HepG2 (cell line): Measurements from ENCODE around the gene SLCO3A1. TPM values are rescaled to one million over a fixed set of nuclear protein-coding genes. Genes with fewer than 3 reads are reported as not detected.

Source experiments
- ATAC-seq: fragments of 200-7000 bp; cut with Tn5 transposase; 3 replicates; pipeline ENCODE4 v1.9.1; 2020; ENCODE audit warnings: mild to moderate bottlenecking, moderate library complexity
- BruUV-seq: library from RNA; stranded (reverse); fragments of 400-500 nt; replicated peaks from 2 replicates; lab custom pipeline; 2021; lab: Mats Ljungman, UMichigan
- CTCF ChIA-PET: fragments of 300-600 bp; formaldehyde crosslinking; extraction: SDS; loops from one replicate; lab custom pipeline; 2021; ENCODE audit warnings: low total read pairs, inconsistent platforms, low intra/inter-chr PET ratio; lab: Yijun Ruan, JAX
- POLR2A ChIA-PET: fragments of 350-600 bp; sonication (Branson Sonifier 250); formaldehyde crosslinking; loops from one replicate; lab custom pipeline; 2020; ENCODE audit warnings: antibody characterized with exemption, inconsistent platforms; lab: Yijun Ruan, JAX
- DNase-seq: peaks from one replicate; pipeline ENCODE4 v3.0.0-alpha.2; 2015; ENCODE audit warnings: low spot score
- FAIRE-seq: peaks from 3 replicates; lab custom pipeline; 2011; peaks lifted over from hg19 to GRCh38; lab: Jason Lieb, UNC
- H2AFZ ChIP-seq: one replicate; pipeline ENCODE4 v1.6.1; 2011; ENCODE audit warnings: low read length, inconsistent platforms
- H3K27ac ChIP-seq: fragments of 300-600 bp; 3 replicates; pipeline ENCODE4 v1.8.0; 2011; ENCODE audit warnings: mixed run types, mild to moderate bottlenecking, mixed read lengths, low read length, inconsistent platforms; ENCODE audit not compliant: insufficient read depth; ENCODE audit errors: extremely low read length
- H3K27me3 ChIP-seq, 2 experiments: fragments of 200-600 bp in 1 of 2; 2 replicates in 1 of 2; 3 replicates in 1 of 2; pipeline versions ENCODE4 v1.6.0 to v1.8.0; 2011; ENCODE audit warnings: low read length in 2 of 2, mild to moderate bottlenecking in 2 of 2, moderate library complexity in 2 of 2, inconsistent platforms in 1 of 2; ENCODE audit not compliant: insufficient read depth in 2 of 2, control insufficient read depth in 1 of 2
- H3K36me3 ChIP-seq, 2 experiments: fragments of 200-600 bp in 1 of 2; replicated peaks in 1 of 2; 2 replicates in 1 of 2; 3 replicates in 1 of 2; pipeline versions ENCODE4 v1.5.1 to v1.8.0; 2011; ENCODE audit warnings: low read length in 2 of 2, inconsistent platforms in 1 of 2; ENCODE audit not compliant: insufficient read depth in 2 of 2, control insufficient read depth in 1 of 2
- H3K4me1 ChIP-seq: 2 replicates; pipeline ENCODE4 v1.5.1; 2012; ENCODE audit warnings: low read length, inconsistent platforms; ENCODE audit not compliant: insufficient read depth
- H3K4me2 ChIP-seq: 2 replicates; pipeline ENCODE4 v1.6.0; 2011; ENCODE audit warnings: low read depth, low read length, inconsistent platforms
- H3K4me3 ChIP-seq, 3 experiments: fragments of 200-600 bp in 1 of 3; sonication (generic), shearing (Covaris generic) in 1 of 3; replicated peaks in 1 of 3; 2 replicates each; pipeline ENCODE4 v1.5.1; 2011 to 2016; ENCODE audit warnings: low read length in 3 of 3, inconsistent platforms in 2 of 3, low read depth in 2 of 3, mild to moderate bottlenecking in 2 of 3, control low read depth in 1 of 3, mixed read lengths in 1 of 3; ENCODE audit not compliant: insufficient read depth in 1 of 3
- H3K79me2 ChIP-seq: one replicate; pipeline ENCODE4 v1.6.1; 2011; ENCODE audit warnings: low read length, inconsistent platforms; ENCODE audit not compliant: insufficient read depth
- H3K9ac ChIP-seq: 2 replicates; pipeline ENCODE4 v1.6.0; 2011; ENCODE audit warnings: mild to moderate bottlenecking, low read depth, low read length, inconsistent platforms; ENCODE audit not compliant: insufficient read depth
- H3K9me3 ChIP-seq: 2 replicates; pipeline ENCODE4 v1.5.1; 2012; ENCODE audit warnings: mild to moderate bottlenecking, low read length
- H4K20me1 ChIP-seq: 2 replicates; pipeline ENCODE4 v1.6.0; 2011; ENCODE audit warnings: inconsistent platforms, mild to moderate bottlenecking, low read length, moderate library complexity; ENCODE audit not compliant: insufficient read depth
- CBX2 ChIP-seq, 2 experiments: fragments of 200-600 bp in 1 of 2; sonication (generic); formaldehyde crosslinking in 1 of 2; IDR thresholded peaks; 2 replicates each; pipeline versions ENCODE4 v1.7.0 to v1.8.1; 2018 to 2022; ENCODE audit warnings: low read depth in 2 of 2, low read length in 1 of 2, mild to moderate bottlenecking in 1 of 2, missing genetic modification reagents in 1 of 2
- GZF1 ChIP-seq: sonication (generic); formaldehyde crosslinking; IDR thresholded peaks from 2 replicates; pipeline ENCODE4 v1.5.1; 2020; ENCODE audit warnings: mild to moderate bottlenecking, missing genetic modification reagents
- HMGA1 ChIP-seq: sonication (generic); formaldehyde crosslinking; conservative IDR thresholded peaks from 2 replicates; pipeline ENCODE4 v1.4.0; 2020; ENCODE audit warnings: missing genetic modification reagents
- HNF4G ChIP-seq, 2 experiments: sonication (generic) in 1 of 2; formaldehyde crosslinking in 1 of 2; IDR thresholded peaks; 2 replicates each; pipeline versions ENCODE4 v1.4.0 to v1.6.1; 2011 to 2020; ENCODE audit warnings: borderline replicate concordance in 2 of 2, low read depth in 2 of 2, mild to moderate bottlenecking in 2 of 2, low read length in 1 of 2, missing genetic modification reagents in 1 of 2, moderate library complexity in 1 of 2
- IRX3 ChIP-seq: sonication (generic); formaldehyde crosslinking; IDR thresholded peaks from 2 replicates; pipeline ENCODE4 v1.8.1; 2023; ENCODE audit warnings: mild to moderate bottlenecking, low read depth, missing genetic modification reagents, borderline replicate concordance
- PHF20 ChIP-seq: sonication (generic); formaldehyde crosslinking; IDR thresholded peaks from 2 replicates; pipeline ENCODE4 v1.5.0; 2020; ENCODE audit warnings: mild to moderate bottlenecking, missing genetic modification reagents
- SIX1 ChIP-seq: sonication (generic); formaldehyde crosslinking; IDR thresholded peaks from 2 replicates; pipeline ENCODE4 v1.4.0; 2020; ENCODE audit warnings: missing genetic modification reagents, borderline replicate concordance
- SMAD1 ChIP-seq: sonication (generic); formaldehyde crosslinking; IDR thresholded peaks from 2 replicates; pipeline ENCODE4 v1.4.0; 2020; ENCODE audit warnings: missing genetic modification reagents, low read depth, mild to moderate bottlenecking, borderline replicate concordance
- TBL1XR1 ChIP-seq: fragments of 150-350 bp; IDR thresholded peaks from 2 replicates; pipeline ENCODE4 v1.6.1; 2014; ENCODE audit warnings: borderline replicate concordance, low read length; ENCODE audit not compliant: partially characterized antibody
- THAP11 ChIP-seq: IDR thresholded peaks from 2 replicates; pipeline ENCODE4 v1.6.1; 2016; ENCODE audit warnings: missing biosample characterization, missing genetic modification reagents
- YY1 ChIP-seq: IDR thresholded peaks from 2 replicates; pipeline ENCODE4 v1.6.1; 2011; ENCODE audit warnings: low read length, low read depth, moderate library complexity, mild to moderate bottlenecking; ENCODE audit not compliant: insufficient read depth, insufficient replicate concordance
- ZNF274 ChIP-seq: sonication (generic); formaldehyde crosslinking; IDR thresholded peaks from 2 replicates; pipeline ENCODE4 v1.5.1; 2020; ENCODE audit warnings: mild to moderate bottlenecking, missing genetic modification reagents
- ZNF337 ChIP-seq: sonication (generic); formaldehyde crosslinking; IDR thresholded peaks from 2 replicates; pipeline ENCODE4 v1.5.1; 2020; ENCODE audit warnings: missing genetic modification reagents, low read depth, mild to moderate bottlenecking, borderline replicate concordance
- ZNF550 ChIP-seq: sonication (generic); formaldehyde crosslinking; IDR thresholded peaks from 2 replicates; pipeline ENCODE4 v1.4.0; 2020; ENCODE audit warnings: mild to moderate bottlenecking, missing genetic modification reagents, borderline replicate concordance
- ZSCAN22 ChIP-seq: sonication (generic); formaldehyde crosslinking; IDR thresholded peaks from 2 replicates; pipeline ENCODE4 v1.4.0; 2020; ENCODE audit warnings: mild to moderate bottlenecking, missing genetic modification reagents
- WGBS: methylation state at CpG from one replicate; pipeline ENCODE4 v1.1.6; 2017; ENCODE audit warnings: low lambda C conversion rate; 5-methylcytosine and 5-hydroxymethylcytosine counted together
- in situ Hi-C: cut with HindIII; loops from 2 replicates; pipeline ENCODE4 v1.10.0; 2017; ENCODE audit warnings: low pct_unique_long_range_greater_than_20kb; ENCODE audit not compliant: extremely low pct_ligation_motif_present
- intact Hi-C: fragments of 100-400 bp; cut with micrococcal nuclease; formaldehyde crosslinking; loops from one replicate; pipeline ENCODE4 v1.10.0; 2022; ENCODE audit not compliant: unreplicated experiment
- polyA plus RNA-seq, 8 experiments: library from polyadenylated mRNA; depleted of rRNA in 3 of 8; stranded (reverse) in 7 of 8; unstranded in 1 of 8; fragments of >200 nt; fragmentation: Illumina TruSeq in 4 of 8; extraction: Trizol in 4 of 8; gene quantifications; 2 replicates each; pipeline versions ENCODE4 v1.2.1 to v1.2.3, GENCODE V29; 2011 to 2016; ENCODE audit warnings: low read depth in 4 of 8, missing spikeins in 1 of 8, mixed read lengths in 1 of 8; ENCODE audit not compliant: insufficient read depth in 1 of 8
- total RNA-seq, 5 experiments: library from RNA; depleted of rRNA; stranded (reverse); fragments of >200 nt; fragmentation: Illumina TruSeq; extraction: Trizol; gene quantifications; 2 replicates each; pipeline ENCODE4 v1.2.3, GENCODE V29; 2016; ENCODE audit warnings: low read depth in 1 of 5
- TF ChIP-seq, protein P1 (sequence below): sonication (generic); formaldehyde crosslinking; IDR thresholded peaks from 2 replicates; pipeline ENCODE4 v1.4.0; 2020; ENCODE audit warnings: missing genetic modification reagents
- TF ChIP-seq, protein P2 (sequence below): sonication (generic); formaldehyde crosslinking; IDR thresholded peaks from 2 replicates; pipeline ENCODE4 v1.4.0; 2020; ENCODE audit warnings: mild to moderate bottlenecking, missing genetic modification reagents

SLCO3A1 gene
- total and polyA plus RNA-seq, 2 of the 13 experiments (the other 11 are each of a cell fraction or from before 2014, with no cell fraction given): 0.02 TPM; not detected in 1

DNA sequence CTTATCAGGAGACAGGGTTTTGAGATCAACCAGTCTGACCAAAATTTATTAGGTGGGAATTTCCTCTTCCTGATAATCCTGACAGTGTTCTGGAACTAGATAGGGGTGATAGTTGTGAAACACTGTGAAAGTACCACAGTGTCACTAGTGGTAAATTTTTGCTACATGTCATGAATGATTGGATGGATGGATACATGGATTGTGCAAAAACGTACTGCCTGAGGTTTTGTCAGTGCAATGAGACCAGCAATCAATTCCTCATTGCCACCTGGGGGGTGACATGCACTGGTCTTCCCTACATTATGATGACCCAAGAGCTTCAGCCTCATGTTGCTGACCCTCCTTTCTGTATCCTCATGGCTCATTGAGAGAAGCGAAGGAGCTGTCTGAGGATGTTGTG lies 123.5 kb downstream of the SLCO3A1 start:
- no peak for ATAC-seq
- H4K20me1 ChIP-seq: no peaks in the 10 kb centered on the region
- no peak for DNase-seq
- FAIRE-seq: no peak
- no peak overlapping the region for H3K27ac ChIP-seq
- POLR2A ChIA-PET: no interaction called here
- intact Hi-C loops (no loop called here), in situ Hi-C loops (no loop called here)
- no peak overlapping the region for H3K4me2 ChIP-seq
- WGBS: 41% methylated on average over 2 of the region's 2 CpGs
- no peaks in the 10 kb centered on the region for H3K4me1 ChIP-seq
- CTCF ChIA-PET: no interaction called here
- no peaks in the 10 kb centered on the region; the same call in none of the 2 replicates for H3K9me3 ChIP-seq
- BruUV-seq: no TSS peak
- no peak overlapping the region for H2AFZ ChIP-seq
- H3K9ac ChIP-seq: no peak overlapping the region
- TF ChIP-seq HNF4G (IDR thresholded peaks at IDR 0.05; ENCODE audit: borderline replicate concordance, low read depth, low read length) (no peak), HNF4G (CRISPR knock-in tag; IDR thresholded peaks at IDR 0.05; ENCODE audit: borderline replicate concordance, low read depth) (no peak), PHF20 (CRISPR knock-in tag) (no peak), CBX2 (IDR thresholded peaks at IDR 0.05; ENCODE audit: low read depth, low read length) (no peak), CBX2 (CRISPR knock-in tag; IDR thresholded peaks at IDR 0.05; ENCODE audit: low read depth) (no peak), ZNF337 (CRISPR knock-in tag) (no peak), ZNF550 (CRISPR knock-in tag) (no peak), TBL1XR1 (no peak), SIX1 (CRISPR knock-in tag) (no peak), ZNF274 (no peak), THAP11 (CRISPR knock-in tag) (no peak), GZF1 (CRISPR knock-in tag) (no peak), ZSCAN22 (no peak), SMAD1 (CRISPR knock-in tag) (no peak), HMGA1 (CRISPR knock-in tag) (no peak), IRX3 (CRISPR knock-in tag) (no peak), YY1 (no peak)
- TF ChIP-seq, protein P1, sequence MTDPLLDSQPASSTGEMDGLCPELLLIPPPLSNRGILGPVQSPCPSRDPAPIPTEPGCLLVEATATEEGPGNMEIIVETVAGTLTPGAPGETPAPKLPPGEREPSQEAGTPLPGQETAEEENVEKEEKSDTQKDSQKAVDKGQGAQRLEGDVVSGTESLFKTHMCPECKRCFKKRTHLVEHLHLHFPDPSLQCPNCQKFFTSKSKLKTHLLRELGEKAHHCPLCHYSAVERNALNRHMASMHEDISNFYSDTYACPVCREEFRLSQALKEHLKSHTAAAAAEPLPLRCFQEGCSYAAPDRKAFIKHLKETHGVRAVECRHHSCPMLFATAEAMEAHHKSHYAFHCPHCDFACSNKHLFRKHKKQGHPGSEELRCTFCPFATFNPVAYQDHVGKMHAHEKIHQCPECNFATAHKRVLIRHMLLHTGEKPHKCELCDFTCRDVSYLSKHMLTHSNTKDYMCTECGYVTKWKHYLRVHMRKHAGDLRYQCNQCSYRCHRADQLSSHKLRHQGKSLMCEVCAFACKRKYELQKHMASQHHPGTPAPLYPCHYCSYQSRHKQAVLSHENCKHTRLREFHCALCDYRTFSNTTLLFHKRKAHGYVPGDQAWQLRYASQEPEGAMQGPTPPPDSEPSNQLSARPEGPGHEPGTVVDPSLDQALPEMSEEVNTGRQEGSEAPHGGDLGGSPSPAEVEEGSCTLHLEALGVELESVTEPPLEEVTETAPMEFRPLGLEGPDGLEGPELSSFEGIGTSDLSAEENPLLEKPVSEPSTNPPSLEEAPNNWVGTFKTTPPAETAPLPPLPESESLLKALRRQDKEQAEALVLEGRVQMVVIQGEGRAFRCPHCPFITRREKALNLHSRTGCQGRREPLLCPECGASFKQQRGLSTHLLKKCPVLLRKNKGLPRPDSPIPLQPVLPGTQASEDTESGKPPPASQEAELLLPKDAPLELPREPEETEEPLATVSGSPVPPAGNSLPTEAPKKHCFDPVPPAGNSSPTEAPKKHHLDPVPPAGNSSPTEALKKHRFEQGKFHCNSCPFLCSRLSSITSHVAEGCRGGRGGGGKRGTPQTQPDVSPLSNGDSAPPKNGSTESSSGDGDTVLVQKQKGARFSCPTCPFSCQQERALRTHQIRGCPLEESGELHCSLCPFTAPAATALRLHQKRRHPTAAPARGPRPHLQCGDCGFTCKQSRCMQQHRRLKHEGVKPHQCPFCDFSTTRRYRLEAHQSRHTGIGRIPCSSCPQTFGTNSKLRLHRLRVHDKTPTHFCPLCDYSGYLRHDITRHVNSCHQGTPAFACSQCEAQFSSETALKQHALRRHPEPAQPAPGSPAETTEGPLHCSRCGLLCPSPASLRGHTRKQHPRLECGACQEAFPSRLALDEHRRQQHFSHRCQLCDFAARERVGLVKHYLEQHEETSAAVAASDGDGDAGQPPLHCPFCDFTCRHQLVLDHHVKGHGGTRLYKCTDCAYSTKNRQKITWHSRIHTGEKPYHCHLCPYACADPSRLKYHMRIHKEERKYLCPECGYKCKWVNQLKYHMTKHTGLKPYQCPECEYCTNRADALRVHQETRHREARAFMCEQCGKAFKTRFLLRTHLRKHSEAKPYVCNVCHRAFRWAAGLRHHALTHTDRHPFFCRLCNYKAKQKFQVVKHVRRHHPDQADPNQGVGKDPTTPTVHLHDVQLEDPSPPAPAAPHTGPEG (CRISPR knock-in tag): no peak
- TF ChIP-seq, protein P2, sequence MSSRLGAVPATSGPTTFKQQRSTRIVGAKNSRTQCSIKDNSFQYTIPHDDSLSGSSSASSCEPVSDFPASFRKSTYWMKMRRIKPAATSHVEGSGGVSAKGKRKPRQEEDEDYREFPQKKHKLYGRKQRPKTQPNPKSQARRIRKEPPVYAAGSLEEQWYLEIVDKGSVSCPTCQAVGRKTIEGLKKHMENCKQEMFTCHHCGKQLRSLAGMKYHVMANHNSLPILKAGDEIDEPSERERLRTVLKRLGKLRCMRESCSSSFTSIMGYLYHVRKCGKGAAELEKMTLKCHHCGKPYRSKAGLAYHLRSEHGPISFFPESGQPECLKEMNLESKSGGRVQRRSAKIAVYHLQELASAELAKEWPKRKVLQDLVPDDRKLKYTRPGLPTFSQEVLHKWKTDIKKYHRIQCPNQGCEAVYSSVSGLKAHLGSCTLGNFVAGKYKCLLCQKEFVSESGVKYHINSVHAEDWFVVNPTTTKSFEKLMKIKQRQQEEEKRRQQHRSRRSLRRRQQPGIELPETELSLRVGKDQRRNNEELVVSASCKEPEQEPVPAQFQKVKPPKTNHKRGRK: no peak
- peaks cover 0 to 4% of the 10 kb centered on the region in 2 experiments; a peak in 1 of 5 replicates for H3K27me3 ChIP-seq
- H3K79me2 ChIP-seq: no peaks in the 10 kb centered on the region
- H3K4me3 ChIP-seq: no peak overlapping the region
- no peaks in the 10 kb centered on the region for H3K36me3 ChIP-seq
